Measurements from ENCODE around the gene WDFY2.

DNA sequence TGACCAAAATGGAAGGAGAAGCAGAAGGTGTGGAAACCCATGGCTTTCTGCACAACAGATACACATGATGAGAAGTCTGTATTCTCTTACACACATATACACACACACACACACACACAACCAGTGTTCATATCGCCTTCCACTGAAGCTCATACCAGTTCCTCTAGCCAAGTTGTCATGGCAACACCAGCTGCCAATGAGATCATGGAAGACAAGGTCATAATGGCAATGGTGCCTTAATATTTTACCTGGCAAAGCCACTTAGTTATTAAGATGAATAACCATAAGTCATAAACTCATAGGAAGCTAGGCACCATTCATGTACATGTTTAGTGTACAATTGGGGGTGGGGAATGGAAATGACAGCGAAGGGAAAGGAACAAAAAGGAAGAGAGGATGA is 222.3 kb downstream of the WDFY2 start:
- TF ChIP-seq EZH2 (IDR thresholded peaks at IDR 0.05), result no peak
- no peak for TF ChIP-seq POLR2AphosphoS5 (IDR thresholded peaks at IDR 0.05; ENCODE audit: borderline replicate concordance, low read depth, low read length)
